CD14-positive monocyte (primary cell): ENCODE data around the gene DUS3L. TPM values are rescaled to one million over a fixed set of nuclear protein-coding genes. Genes with fewer than 3 reads are reported as not detected.
A peak's percentile ranks its signal among the peaks of the same experiment; 100 is the strongest.

ENCODE experiments used
- DNase-seq, 3 donors: peaks; one replicate each; pipeline ENCODE4 v3.0.0-alpha.2; 2011 to 2022
- H2AFZ ChIP-seq: 2 replicates; pipeline ENCODE4 v1.6.0; 2012; ENCODE audit warnings: mild to moderate bottlenecking, low read depth, low read length, inconsistent platforms; ENCODE audit not compliant: insufficient read depth, poor library complexity, severe bottlenecking
- H3K27ac ChIP-seq, 2 donors: 1 replicate in 1 of 2; 2 replicates in 1 of 2; pipeline ENCODE4 v1.5.1; 2012 to 2013; ENCODE audit warnings: low read length in 2 of 2, control low read depth in 1 of 2, inconsistent platforms in 1 of 2, low read depth in 1 of 2, mild to moderate bottlenecking in 1 of 2
- H3K27me3 ChIP-seq, 2 donors: one replicate each; pipeline versions ENCODE4 v1.6.0 to v1.6.1; 2011 to 2013; ENCODE audit warnings: low read length in 2 of 2; ENCODE audit not compliant: control insufficient read depth in 2 of 2, insufficient read depth in 2 of 2
- H3K36me3 ChIP-seq, 2 donors: replicated peaks in 1 of 2; 1 replicate in 1 of 2; 2 replicates in 1 of 2; pipeline versions ENCODE4 v1.5.1 to v1.6.1; 2012 to 2013; ENCODE audit warnings: low read length in 2 of 2, control low read depth in 1 of 2, inconsistent platforms in 1 of 2, mild to moderate bottlenecking in 1 of 2; ENCODE audit not compliant: insufficient read depth in 2 of 2, control insufficient read depth in 1 of 2
- H3K4me1 ChIP-seq, 2 donors: 1 replicate in 1 of 2; 2 replicates in 1 of 2; pipeline versions ENCODE4 v1.5.1 to v1.6.1; 2012 to 2013; ENCODE audit warnings: low read length in 2 of 2, control low read depth in 1 of 2, inconsistent platforms in 1 of 2, mild to moderate bottlenecking in 1 of 2, moderate library complexity in 1 of 2; ENCODE audit not compliant: insufficient read depth in 2 of 2, control insufficient read depth in 1 of 2
- H3K4me2 ChIP-seq: replicated peaks from 2 replicates; pipeline ENCODE3; 2012; ENCODE audit warnings: low read length, moderate library complexity, mild to moderate bottlenecking; ENCODE audit not compliant: poor library complexity, severe bottlenecking; ENCODE audit errors: extremely low read depth
- H3K4me3 ChIP-seq, 3 experiments: fragments of 200-600 bp in 1 of 3; sonication (generic) in 1 of 3; replicated peaks in 1 of 3; 1 replicate in 2 of 3; 2 replicates in 1 of 3; pipeline ENCODE4 v1.5.1; 2011 to 2013; ENCODE audit warnings: low read length in 3 of 3, mild to moderate bottlenecking in 3 of 3, control low read depth in 2 of 3, low read depth in 2 of 3, inconsistent platforms in 1 of 3, moderate library complexity in 1 of 3
- H3K79me2 ChIP-seq: 2 replicates; pipeline ENCODE4 v1.6.0; 2012; ENCODE audit warnings: mild to moderate bottlenecking, control low read depth, inconsistent platforms, low read length, moderate library complexity; ENCODE audit not compliant: insufficient read depth
- H3K9ac ChIP-seq: 2 replicates; pipeline ENCODE4 v1.6.0; 2017; ENCODE audit warnings: low read length, mild to moderate bottlenecking; ENCODE audit not compliant: insufficient read depth, poor library complexity, severe bottlenecking
- H3K9me3 ChIP-seq, 2 donors: replicated peaks in 1 of 2; 1 replicate in 1 of 2; 2 replicates in 1 of 2; pipeline versions ENCODE4 v1.5.1 to v1.6.1; 2012 to 2013; ENCODE audit warnings: low read length in 2 of 2, control low read depth in 1 of 2; ENCODE audit not compliant: control insufficient read depth in 1 of 2, insufficient read depth in 1 of 2
- H4K20me1 ChIP-seq: 2 replicates; pipeline ENCODE4 v1.6.0; 2012; ENCODE audit warnings: mild to moderate bottlenecking, low read length, control low read depth, moderate library complexity; ENCODE audit not compliant: insufficient read depth
- H3K27ac Mint-ChIP-seq, 7 donors: one replicate each; pipeline ENCODE4 v1.8.0; 2020; ENCODE audit warnings: mild to moderate bottlenecking in 7 of 7, mixed read lengths in 7 of 7, moderate library complexity in 6 of 7, inconsistent platforms in 2 of 7
- H3K27me3 Mint-ChIP-seq, 3 donors: one replicate each; pipeline ENCODE4 v1.8.0; 2021 to 2022; ENCODE audit warnings: low read depth in 3 of 3, mild to moderate bottlenecking in 3 of 3, mixed read lengths in 3 of 3, moderate library complexity in 3 of 3, inconsistent platforms in 1 of 3
- H3K36me3 Mint-ChIP-seq, 2 donors: one replicate each; pipeline ENCODE4 v1.8.0; 2020; ENCODE audit warnings: mixed read lengths in 2 of 2, inconsistent platforms in 1 of 2, mild to moderate bottlenecking in 1 of 2
- H3K4me1 Mint-ChIP-seq: one replicate; pipeline ENCODE4 v1.8.0; 2020; ENCODE audit warnings: mild to moderate bottlenecking, mixed read lengths
- H3K4me3 Mint-ChIP-seq, 2 donors: one replicate each; pipeline ENCODE4 v1.8.0; 2020; ENCODE audit warnings: mild to moderate bottlenecking in 2 of 2, mixed read lengths in 2 of 2, moderate library complexity in 1 of 2
- H3K9me3 Mint-ChIP-seq, 7 donors: one replicate each; pipeline ENCODE4 v1.8.0; 2020 to 2022; ENCODE audit warnings: mixed read lengths in 7 of 7, mild to moderate bottlenecking in 6 of 7, moderate library complexity in 6 of 7, inconsistent platforms in 2 of 7
- CTCF ChIP-seq: fragments of 200-600 bp; IDR thresholded peaks from one replicate; pipeline ENCODE4 v1.8.0; 2022; ENCODE audit warnings: antibody characterized with exemption, mild to moderate bottlenecking
- WGBS: methylation state at CpG from one replicate; pipeline ENCODE4 v1.1.5; 2013; ENCODE audit warnings: missing lambda C conversion rate; ENCODE audit not compliant: insufficient coverage; 5-methylcytosine and 5-hydroxymethylcytosine counted together
- intact Hi-C, 2 donors: fragments of 100-400 bp; cut with micrococcal nuclease; formaldehyde crosslinking; loops; one replicate each; pipeline versions ENCODE4 v1.15.0 to v1.15.1; 2023
- polyA plus RNA-seq, 3 donors: library from polyadenylated mRNA; depleted of rRNA in 1 of 3; unstranded in 2 of 3; stranded (reverse) in 1 of 3; fragments of 300-500 nt in 2 of 3; fragments of >200 nt in 1 of 3; fragmentation: Illumina TruSeq in 2 of 3; gene quantifications; 1 replicate in 2 of 3; 2 replicates in 1 of 3; pipeline ENCODE4 v1.2.3, GENCODE V29; 2012 to 2021

DUS3L gene
- polyA plus RNA-seq, 3 donors, result 17.4 to 40.2 (median 23.4) TPM

GRCh38 chr19:5795382-5795919 lies 4.5 kb upstream of the DUS3L start:
- peaks cover 0 to 7% (median 0%) of the 10 kb centered on the region in 7 donors for H3K9me3 Mint-ChIP-seq
- intact Hi-C loops, result loop anchor here in 1 of 2 donors (10.0 kb wide), 1 partner anchor 111 kb away; the partner anchor contains the start of genes HSD11B1L and MICOS13
- Histone ChIP-seq H4K20me1 (no peaks in the 10 kb centered on the region), H2AFZ (no peak overlapping the region), H3K4me1 (peaks cover under 1 to 13% of the 10 kb centered on the region in 2 donors), H3K27me3 (peaks cover 0 to 4% of the 10 kb centered on the region in 2 donors), H3K79me2 (no peaks in the 10 kb centered on the region), H3K36me3 (no peaks in the 10 kb centered on the region), H3K4me2 (no peak overlapping the region), H3K4me3 (no peak overlapping the region), H3K27ac (no peak overlapping the region), H3K9me3 (peaks cover 0 to 7% of the 10 kb centered on the region in 2 donors), H3K9ac (no peak overlapping the region)
- no peak overlapping the region for H3K4me3 Mint-ChIP-seq
- H3K36me3 Mint-ChIP-seq, result peaks cover 0 to 2% of the 10 kb centered on the region in 2 donors
- no peak for DNase-seq
- 100% methylated on average over 4 of the region's 7 CpGs for WGBS
- H3K27ac Mint-ChIP-seq, result peak overlapping the region in 1 of 7 donors; percentile 60
- H3K27me3 Mint-ChIP-seq, result peaks cover 16 to 27% (median 27%) of the 10 kb centered on the region in 3 donors
- peaks cover 12% of the 10 kb centered on the region for H3K4me1 Mint-ChIP-seq
- no peak for TF ChIP-seq CTCF

DNA sequence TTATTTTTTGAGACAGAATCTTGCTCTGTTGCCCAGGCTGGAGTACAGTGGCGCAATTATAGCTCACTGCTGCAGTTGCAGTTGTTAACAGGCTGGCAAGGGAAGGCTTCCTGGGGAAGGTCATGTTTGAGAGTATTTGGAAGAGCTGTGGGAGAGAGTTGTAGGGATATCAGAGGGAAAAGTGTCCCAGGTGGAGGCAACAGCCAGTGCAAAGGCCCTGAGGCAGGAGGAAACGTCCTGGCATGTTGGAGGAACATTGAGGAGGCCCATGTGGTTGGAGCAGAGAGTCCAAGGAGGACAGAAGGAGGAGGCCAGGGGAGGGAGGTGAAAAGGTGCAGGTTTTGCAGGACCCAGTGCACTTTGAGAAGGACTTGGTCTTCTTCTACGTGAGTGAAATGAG lies 2.2 kb upstream of the DUS3L start:
- peaks cover 0 to 7% (median 0%) of the 10 kb centered on the region in 7 donors for H3K9me3 Mint-ChIP-seq
- Histone ChIP-seq H3K79me2 (peaks cover 8% of the 10 kb centered on the region), H2AFZ (no peak overlapping the region), H3K36me3 (peaks cover 17 to 19% of the 10 kb centered on the region in 2 donors), H3K4me2 (no peak overlapping the region), H4K20me1 (peaks cover 17% of the 10 kb centered on the region), H3K9me3 (peaks cover 0 to 7% of the 10 kb centered on the region in 2 donors), H3K27ac (no peak overlapping the region), H3K4me3 (no peak overlapping the region), H3K9ac (no peak overlapping the region), H3K27me3 (no peaks in the 10 kb centered on the region), H3K4me1 (peaks cover 6 to 21% of the 10 kb centered on the region in 2 donors)
- peaks cover 3 to 9% (median 6%) of the 10 kb centered on the region in 3 donors for H3K27me3 Mint-ChIP-seq
- intact Hi-C loops, result loop anchor here (5.0 to 10.0 kb wide), 3 partner anchors 71 to 109 kb away; partner anchors contain the start of genes CATSPERD (in 1 of the 2), HSD11B1L (in 1 of the 2), LONP1 (in 1 of the 2) and MICOS13 (in 1 of the 2)
- TF ChIP-seq CTCF, result no peak
- 94% methylated on average over 3 of the region's 3 CpGs for WGBS
- peaks cover 13 to 20% of the 10 kb centered on the region in 2 donors for H3K36me3 Mint-ChIP-seq
- H3K4me1 Mint-ChIP-seq, result peaks cover 10% of the 10 kb centered on the region
- no peak for DNase-seq
- peak overlapping the region in 1 of 2 donors; percentile 53 for H3K4me3 Mint-ChIP-seq
- H3K27ac Mint-ChIP-seq, result peak overlapping the region in 2 of 7 donors; percentile 24 to 30
